Measurements from ENCODE around the gene ALK.

GRCh38 chr2:29819570-29819969 is 101.8 kb downstream of the ALK start:
- TF ChIP-seq EZH2 (IDR thresholded peaks at IDR 0.05) (no peak), FOXP2 (optimal IDR thresholded peaks at IDR 0.05; ENCODE audit: control extremely low read depth, extremely low read length, insufficient read depth) (no peak), POLR2AphosphoS5 (IDR thresholded peaks at IDR 0.05; ENCODE audit: borderline replicate concordance, low read depth, low read length) (no peak)
